T-cell (primary cell): ENCODE results near the gene RSPO1. TPM values are rescaled to one million over a fixed set of nuclear protein-coding genes. Genes with fewer than 3 reads are reported as not detected.
"Not testable (repeated sequence)": the region's sequence is repeated elsewhere in the genome, so short reads cannot be mapped to it uniquely, and the experiment has no call there.

Experiments
- ATAC-seq, 4 experiments: fragments of 200-7000 bp in 3 of 4; fragments of 150-1000 bp in 1 of 4; cut with Tn5 transposase; replicated peaks in 1 of 4; 1 replicate in 3 of 4; 2 replicates in 1 of 4; pipeline ENCODE4 v1.10.0; 2021; ENCODE audit warnings: moderate library complexity in 3 of 4, mild to moderate bottlenecking in 2 of 4, moderate number of reproducible peaks in 1 of 4
- CTCF ChIA-PET, 2 donors: fragments of 300-600 bp; sonication (Branson Sonifier 250); formaldehyde crosslinking; loops; one replicate each; lab custom pipeline; 2022; ENCODE audit warnings: antibody characterized with exemption in 2 of 2; lab: Charles Lee
- POLR2A ChIA-PET, 2 donors: fragments of 300-600 bp; sonication (Branson Sonifier 250); formaldehyde crosslinking; loops; one replicate each; lab custom pipeline; 2022; ENCODE audit warnings: antibody characterized with exemption in 2 of 2; lab: Charles Lee
- DNase-seq, 35 experiments: peaks; one replicate each; pipeline versions ENCODE4 v3.0.0 to v3.0.0-alpha.2; 2013 to 2023
- H3K27ac ChIP-seq: one replicate; pipeline ENCODE4 v1.5.1; 2013; ENCODE audit warnings: low read length
- H3K27me3 ChIP-seq, 2 experiments: replicated peaks in 1 of 2; 1 replicate in 1 of 2; 2 replicates in 1 of 2; pipeline versions ENCODE4 v1.6.1 to v1.7.0; 2013; ENCODE audit warnings: low read length in 1 of 2, mixed read lengths in 1 of 2; ENCODE audit not compliant: control insufficient read depth in 2 of 2, insufficient read depth in 2 of 2; ENCODE audit errors: extremely low read depth in 1 of 2
- H3K36me3 ChIP-seq, 2 donors: 1 replicate in 1 of 2; 2 replicates in 1 of 2; pipeline versions ENCODE4 v1.6.1 to v1.7.0; 2013; ENCODE audit warnings: low read length in 1 of 2; ENCODE audit not compliant: control insufficient read depth in 2 of 2, insufficient read depth in 1 of 2; ENCODE audit errors: extremely low read depth in 1 of 2
- H3K4me1 ChIP-seq, 2 experiments: 1 replicate in 1 of 2; 2 replicates in 1 of 2; pipeline versions ENCODE4 v1.6.1 to v1.7.0; 2013; ENCODE audit warnings: low read length in 2 of 2, mixed read lengths in 1 of 2; ENCODE audit not compliant: insufficient read depth in 2 of 2, control insufficient read depth in 1 of 2; ENCODE audit errors: extremely low read depth in 1 of 2
- H3K4me3 ChIP-seq, 2 donors: 1 replicate in 1 of 2; 2 replicates in 1 of 2; pipeline versions ENCODE4 v1.5.1 to v1.7.0; 2013; ENCODE audit warnings: mild to moderate bottlenecking in 2 of 2, low read length in 1 of 2, moderate library complexity in 1 of 2; ENCODE audit not compliant: control insufficient read depth in 1 of 2; ENCODE audit errors: extremely low read depth in 1 of 2
- H3K9me3 ChIP-seq: 2 replicates; pipeline ENCODE4 v1.7.0; 2013
- H3K27ac Mint-ChIP-seq, 2 donors: one replicate each; pipeline ENCODE4 v1.8.0; 2020 to 2021; ENCODE audit warnings: mild to moderate bottlenecking in 2 of 2, mixed read lengths in 2 of 2
- H3K27me3 Mint-ChIP-seq, 2 donors: one replicate each; pipeline ENCODE4 v1.8.0; 2021 to 2022; ENCODE audit warnings: mixed read lengths in 2 of 2
- H3K36me3 Mint-ChIP-seq: one replicate; pipeline ENCODE4 v1.8.0; 2021; ENCODE audit warnings: mixed read lengths
- H3K4me1 Mint-ChIP-seq, 3 donors: one replicate each; pipeline ENCODE4 v1.8.0; 2020 to 2022; ENCODE audit warnings: mixed read lengths in 3 of 3, mild to moderate bottlenecking in 1 of 3
- H3K4me3 Mint-ChIP-seq, 3 donors: one replicate each; pipeline ENCODE4 v1.8.0; 2020 to 2022; ENCODE audit warnings: mild to moderate bottlenecking in 3 of 3, mixed read lengths in 3 of 3, moderate library complexity in 3 of 3
- H3K9me3 Mint-ChIP-seq, 3 donors: one replicate each; pipeline ENCODE4 v1.8.0; 2020 to 2022; ENCODE audit warnings: mixed read lengths in 3 of 3
- WGBS: methylation state at CpG from one replicate; pipeline ENCODE4 v1.1.5; 2013; ENCODE audit warnings: missing lambda C conversion rate; ENCODE audit not compliant: insufficient coverage; 5-methylcytosine and 5-hydroxymethylcytosine counted together
- total RNA-seq, 35 experiments: library from RNA in 6 of 35; stranded (reverse) in 6 of 35; fragments of 120-200 nt in 1 of 35; gene quantifications; one replicate each; pipeline versions ENCODE4 v1.2.1 to v1.2.4 and lab custom pipeline; 2013 to 2026

Gene RSPO1
- total RNA-seq, 5 donors from 2014 or later (not counting 1 experiment from before 2014, with no cell fraction given), result not detected

- Mint-ChIP-seq H3K27me3 (no peaks in the 10 kb centered on the region), H3K36me3 (peaks cover 9% of the 10 kb centered on the region), H3K27ac (peak overlapping the region; percentile 93 to 97), H3K4me3 (peak overlapping the region; percentile 99 to 100 (median 99)), H3K4me1 (peaks cover 23 to 39% (median 38%) of the 10 kb centered on the region in 3 donors), H3K9me3 (no peaks in the 10 kb centered on the region)
- Histone ChIP-seq H3K36me3 (peaks cover 0 to 19% of the 10 kb centered on the region in 2 donors), H3K27ac (peak overlapping the region; percentile 79), H3K9me3 (no peaks in the 10 kb centered on the region), H3K27me3 (no peaks in the 10 kb centered on the region), H3K4me3 (peak overlapping the region; percentile 69 to 94), H3K4me1 (peaks cover 18 to 20% of the 10 kb centered on the region in 2 experiments)
- no peak for ATAC-seq
- ChIA-PET CTCF (interaction anchor here in 1 of 2 donors (0.6 to 1.1 kb wide), 2 partner anchors 81 to 117 kb away, joined by 3 read pairs; no protein-coding TSS in a partner anchor), POLR2A (interaction anchor here in 1 of 2 donors (1.5 kb wide), 1 partner anchor 94 kb away, joined by 5 read pairs; a partner anchor contains a TSS)
- WGBS, result no CpG with 5 or more reads among the region's 3 CpGs
- DNase-seq, result no peak
Observed at GRCh38 chr1:37596182-37596667, 38.5 kb downstream of the RSPO1 start.

DNA sequence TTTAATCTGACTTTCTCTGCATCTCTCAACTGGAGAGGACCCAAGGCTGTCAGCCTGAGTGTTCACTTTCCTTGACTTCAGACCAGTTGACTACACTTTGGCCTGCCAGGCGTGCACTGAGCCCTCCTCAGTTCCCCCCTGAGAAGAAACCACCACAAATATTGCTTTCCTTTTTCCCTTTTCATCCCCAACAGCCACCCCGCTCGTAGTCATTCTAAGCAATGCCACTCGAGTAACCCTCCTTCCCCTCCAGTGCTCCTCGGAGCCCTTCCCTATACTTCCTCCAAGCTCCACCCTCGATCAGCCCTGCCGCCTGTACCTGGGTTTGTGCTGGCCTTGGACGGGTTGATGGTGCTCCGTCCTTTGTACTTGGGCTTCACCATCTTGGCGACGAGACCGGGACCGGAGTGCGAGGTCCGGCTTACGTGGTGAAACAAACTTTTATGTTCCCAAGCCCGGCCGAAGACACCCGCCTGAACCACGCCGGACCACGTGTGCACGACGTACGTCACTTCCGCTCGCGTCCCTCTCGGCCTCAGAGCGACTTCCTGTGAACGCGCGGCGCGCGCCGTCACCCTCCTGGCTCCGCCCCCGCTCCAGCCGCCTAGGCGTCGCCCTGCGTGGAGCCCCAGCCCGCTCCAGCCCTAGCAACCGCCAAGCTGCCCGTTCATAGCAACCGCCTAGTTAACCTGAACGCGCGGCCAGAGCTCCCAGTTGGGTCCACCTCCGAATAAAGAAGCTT lies 39.1 kb downstream of the RSPO1 start, which contains the start of gene GNL2:
Gene GNL2, minus strand, starts transcription at position 498 of the 742 bp plus-strand sequence. Its CDS starts 115 bp downstream, at position 383.
- Histone ChIP-seq H3K9me3 (no peaks in the 10 kb centered on the region), H3K4me1 (peaks cover 18 to 20% of the 10 kb centered on the region in 2 experiments), H3K4me3 (peak within 1 kb of the TSS; percentile 69 to 94), H3K27ac (peak within 1 kb of the TSS; percentile 79), H3K27me3 (no peaks in the 10 kb centered on the region), H3K36me3 (peaks cover 0 to 25% of the 10 kb centered on the region in 2 donors)
- peaks cover 15% of the 10 kb centered on the region for H3K36me3 Mint-ChIP-seq
- ATAC-seq (peak; percentile 97 to 100 (median 99)), DNase-seq (peak; percentile 86 to 99 (median 94))
- no peaks in the 10 kb centered on the region for H3K9me3 Mint-ChIP-seq
- H3K4me3 Mint-ChIP-seq, result peak within 1 kb of the TSS; percentile 99 to 100 (median 99)
- H3K27me3 Mint-ChIP-seq, result no peaks in the 10 kb centered on the region
- ChIA-PET POLR2A (interaction anchor here in 1 of 2 donors (0.6 to 1.5 kb wide), 2 partner anchors 95 to 389 kb away, joined by 3 to 5 read pairs; a partner anchor contains a TSS), CTCF (interaction anchor here in 1 of 2 donors (0.6 to 1.1 kb wide), 2 partner anchors 81 to 117 kb away, joined by 3 read pairs; no protein-coding TSS in a partner anchor)
- H3K27ac Mint-ChIP-seq, result peak within 1 kb of the TSS; percentile 93 to 97
- H3K4me1 Mint-ChIP-seq, result peaks cover 23 to 39% (median 38%) of the 10 kb centered on the region in 3 donors
- whole genome bisulfite sequencing, result under 1% methylated on average over 50 of the region's 51 CpGs

- CTCF ChIA-PET, result interaction anchor here in 1 of 2 donors (0.6 kb wide), 1 partner anchor 214 kb away, joined by 5 read pairs; the partner anchor contains the start of gene YRDC
- no peak overlapping the region for H3K4me3 ChIP-seq
- Mint-ChIP-seq H3K27ac (no peak overlapping the region), H3K4me3 (peak overlapping the region in 2 of 3 donors; percentile 21 to 31), H3K27me3 (no peaks in the 10 kb centered on the region), H3K4me1 (peaks cover 23 to 39% (median 38%) of the 10 kb centered on the region in 3 donors), H3K36me3 (peaks cover 27% of the 10 kb centered on the region), H3K9me3 (no peaks in the 10 kb centered on the region)
- 100% methylated on average over 2 of the region's 6 CpGs for WGBS
- POLR2A ChIA-PET, result interaction anchor here in 1 of 2 donors (1.0 kb wide), 1 partner anchor 115 kb away, joined by 3 read pairs; no protein-coding TSS in a partner anchor
- no peak for ATAC-seq
- no peaks in the 10 kb centered on the region for H3K27me3 ChIP-seq
- DNase-seq, result no peak
- peaks cover 18 to 20% of the 10 kb centered on the region in 2 experiments for H3K4me1 ChIP-seq
- H3K27ac ChIP-seq, result no peak overlapping the region
- H3K36me3 ChIP-seq, result peaks cover 0 to 39% of the 10 kb centered on the region in 2 donors
- no peaks in the 10 kb centered on the region for H3K9me3 ChIP-seq
Observed at GRCh38 chr1:37593726-37594125, 41.0 kb downstream of the RSPO1 start.

GRCh38 chr1:37588939-37589338 lies 45.8 kb downstream of the RSPO1 start:
- H3K9me3 ChIP-seq, result no peaks in the 10 kb centered on the region
- Mint-ChIP-seq H3K36me3 (peaks cover 46% of the 10 kb centered on the region), H3K27ac (no peak overlapping the region), H3K4me3 (no peak overlapping the region), H3K27me3 (no peaks in the 10 kb centered on the region), H3K4me1 (peaks cover 0 to 22% (median 11%) of the 10 kb centered on the region in 3 donors), H3K9me3 (no peaks in the 10 kb centered on the region)
- peaks cover 10 to 71% of the 10 kb centered on the region in 2 donors for H3K36me3 ChIP-seq
- no peak overlapping the region for H3K27ac ChIP-seq
- no peak overlapping the region for H3K4me3 ChIP-seq
- CTCF ChIA-PET, result no interaction called here
- no peaks in the 10 kb centered on the region for H3K27me3 ChIP-seq
- ATAC-seq, result no peak
- no peak for DNase-seq
- no CpG with 5 or more reads among the region's 2 CpGs for WGBS
- POLR2A ChIA-PET, result no interaction called here
- H3K4me1 ChIP-seq, result peaks cover under 1 to 3% of the 10 kb centered on the region in 2 experiments

- H3K4me3 Mint-ChIP-seq, H3K4me3 ChIP-seq, CTCF ChIA-PET, H3K27me3 ChIP-seq, H3K27ac ChIP-seq, ATAC-seq, H3K27me3 Mint-ChIP-seq, H3K9me3 Mint-ChIP-seq, H3K4me1 ChIP-seq, H3K9me3 ChIP-seq, H3K27ac Mint-ChIP-seq, H3K4me1 Mint-ChIP-seq, DNase-seq, POLR2A ChIA-PET: not testable (repeated sequence)
- H3K36me3 Mint-ChIP-seq, result peaks cover 60% of the 10 kb centered on the region
- H3K36me3 ChIP-seq, result peaks cover 20 to 70% of the 10 kb centered on the region in 2 donors
- no CpG with 5 or more reads among the region's 4 CpGs for WGBS
Observed at GRCh38 chr1:37584544-37584943, 50.1 kb downstream of the RSPO1 start.

DNA sequence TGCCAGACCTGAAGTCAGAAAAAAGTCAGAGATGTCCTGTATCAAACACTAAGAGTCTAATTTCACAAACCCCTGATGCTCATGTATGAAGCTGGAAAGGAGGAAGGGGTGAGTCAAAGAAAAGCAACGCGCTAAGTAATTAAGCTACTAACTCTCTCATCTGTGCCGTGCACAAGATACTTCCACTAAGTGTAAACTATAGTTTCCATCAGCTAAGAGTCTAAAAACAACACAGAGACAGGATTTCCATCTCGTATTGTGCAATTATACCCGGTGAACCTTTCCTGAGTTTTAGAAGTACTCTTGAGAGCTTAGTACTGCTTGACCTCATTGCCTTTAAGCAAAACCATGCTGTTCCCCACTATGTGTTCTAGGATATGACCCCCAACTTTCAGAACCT lies 59.0 kb downstream of the RSPO1 start:
- H3K4me3 ChIP-seq, result no peak overlapping the region
- H3K36me3 ChIP-seq, result peaks cover 5 to 88% of the 10 kb centered on the region in 2 donors
- ChIA-PET POLR2A (no interaction called here), CTCF (no interaction called here)
- Mint-ChIP-seq H3K27ac (no peak overlapping the region), H3K4me1 (no peaks in the 10 kb centered on the region), H3K36me3 (peaks cover 76% of the 10 kb centered on the region), H3K4me3 (no peak overlapping the region), H3K27me3 (no peaks in the 10 kb centered on the region), H3K9me3 (no peaks in the 10 kb centered on the region)
- no peaks in the 10 kb centered on the region for H3K27me3 ChIP-seq
- H3K9me3 ChIP-seq, result no peaks in the 10 kb centered on the region
- 65% methylated on average over 3 of the region's 5 CpGs for WGBS
- H3K4me1 ChIP-seq, result no peaks in the 10 kb centered on the region
- ATAC-seq, result no peak
- H3K27ac ChIP-seq, result no peak overlapping the region
- no peak for DNase-seq
